Esophagus squamous epithelium (tissue), 5 donors: Measurements from ENCODE around the gene IL19. TPM values are rescaled to one million over a fixed set of nuclear protein-coding genes. Genes with fewer than 3 reads are reported as not detected.

ENCODE experiments used
- DNase-seq: peaks from one replicate; lab custom pipeline; 2025; lab: John Stamatoyannopoulos, UW
- H3K27ac ChIP-seq, 4 donors: fragments of 200-600 bp; sonication (generic); one replicate each; pipeline ENCODE4 v1.5.1; 2016 to 2019; ENCODE audit warnings: mild to moderate bottlenecking in 1 of 4
- H3K27me3 ChIP-seq, 4 donors: fragments of 200-600 bp; sonication (generic); 1 replicate in 3 of 4; 2 replicates in 1 of 4; pipeline versions ENCODE4 v1.5.1 to v1.6.0; 2017 to 2021; ENCODE audit warnings: antibody characterized with exemption in 1 of 4
- H3K36me3 ChIP-seq, 3 donors: fragments of 200-600 bp; sonication (generic); one replicate each; pipeline ENCODE4 v1.5.1; 2016 to 2019
- H3K4me1 ChIP-seq, 3 donors: fragments of 200-600 bp; sonication (generic); one replicate each; pipeline ENCODE4 v1.5.1; 2017 to 2019
- H3K4me3 ChIP-seq, 4 donors: fragments of 200-600 bp; sonication (generic); 1 replicate in 3 of 4; 2 replicates in 1 of 4; pipeline ENCODE4 v1.5.1; 2016 to 2019; ENCODE audit warnings: mild to moderate bottlenecking in 2 of 4, moderate library complexity in 1 of 4
- H3K9me3 ChIP-seq, 3 donors: fragments of 200-600 bp; sonication (generic); one replicate each; pipeline ENCODE4 v1.5.1; 2016 to 2019
- CTCF ChIP-seq, 6 experiments: fragments of 450-650 bp in 4 of 6; fragments of 200-600 bp in 2 of 6; sonication (generic) in 2 of 6; IDR thresholded peaks; one replicate each; pipeline ENCODE4 v1.5.1; 2016 to 2019; ENCODE audit warnings: antibody characterized with exemption in 6 of 6, mild to moderate bottlenecking in 4 of 6, moderate library complexity in 4 of 6
- POLR2A ChIP-seq, 4 donors: fragments of 450-650 bp; IDR thresholded peaks; one replicate each; pipeline ENCODE4 v1.6.1; 2017; ENCODE audit warnings: antibody characterized with exemption in 4 of 4, mild to moderate bottlenecking in 4 of 4, moderate library complexity in 3 of 4
- WGBS, 2 donors: methylation state at CpG; one replicate each; pipeline ENCODE4 v1.1.5; 2018; 5-methylcytosine and 5-hydroxymethylcytosine counted together
- intact Hi-C: fragments of 100-400 bp; cut with DNase I; formaldehyde crosslinking; loops from one replicate; pipeline ENCODE4 v1.15.0; 2022
- total RNA-seq, 4 donors: library from RNA; depleted of rRNA; stranded (reverse); fragments of >200 nt; gene quantifications; one replicate each; pipeline ENCODE4 v1.1.0, GENCODE V29; 2016
- donor health status: DM: yes; HTN: yes; CAD: no.

Gene IL19
- total RNA-seq, 4 donors from 2014 or later: 0.23 to 16.8 (median 16.3) TPM; not detected in 1

- H3K36me3 ChIP-seq: no peaks in the 10 kb centered on the region
- no peak overlapping the region for H3K4me3 ChIP-seq
- H3K9me3 ChIP-seq: no peaks in the 10 kb centered on the region
- H3K27me3 ChIP-seq: peaks cover 0 to under 1% (median 0%) of the 10 kb centered on the region in 4 donors
- intact Hi-C loops: no loop called here
- TF ChIP-seq POLR2A (IDR thresholded peaks at IDR 0.05) (no peak), CTCF (IDR thresholded peaks at IDR 0.05) (no peak)
- H3K4me1 ChIP-seq: peaks cover 0 to 1% (median 0%) of the 10 kb centered on the region in 3 donors
- no peak overlapping the region for H3K27ac ChIP-seq
- DNase-seq: no peak
- 80 to 83% methylated on average over 8 to 12 of the region's 16 CpGs for WGBS, 2 donors
Measured at GRCh38 chr1:206792939-206793607, 22.5 kb downstream of the IL19 start.

- TF ChIP-seq CTCF (IDR thresholded peaks at IDR 0.05): no peak
- no peak for TF ChIP-seq POLR2A (IDR thresholded peaks at IDR 0.05)
- H3K4me3 ChIP-seq: no peak overlapping the region
- peaks cover 0 to 6% (median 0%) of the 10 kb centered on the region in 4 donors for H3K27me3 ChIP-seq
- H3K9me3 ChIP-seq: no peaks in the 10 kb centered on the region
- 50 to 52% methylated on average over 7 of the region's 7 CpGs for WGBS, 2 donors
- DNase-seq: no peak
- intact Hi-C loops: no loop called here
- peaks cover 0 to 5% (median 0%) of the 10 kb centered on the region in 3 donors for H3K4me1 ChIP-seq
- H3K27ac ChIP-seq: no peak overlapping the region
- no peaks in the 10 kb centered on the region for H3K36me3 ChIP-seq
Measured at GRCh38 chr1:206793620-206794019, 23.0 kb downstream of the IL19 start.

- WGBS, 2 donors: 84 to 87% methylated on average over 11 of the region's 11 CpGs
- Histone ChIP-seq H3K36me3 (no peaks in the 10 kb centered on the region), H3K4me3 (no peak overlapping the region), H3K4me1 (peaks cover 0 to 5% (median 0%) of the 10 kb centered on the region in 3 donors), H3K27me3 (peaks cover 0 to 14% (median 0%) of the 10 kb centered on the region in 4 donors), H3K27ac (no peak overlapping the region), H3K9me3 (no peaks in the 10 kb centered on the region)
- TF ChIP-seq POLR2A (IDR thresholded peaks at IDR 0.05) (no peak), CTCF (IDR thresholded peaks at IDR 0.05) (no peak)
- DNase-seq: no peak
- intact Hi-C loops: no loop called here
Measured at GRCh38 chr1:206794294-206794908, 23.8 kb downstream of the IL19 start.

- TF ChIP-seq CTCF (IDR thresholded peaks at IDR 0.05): no peak
- TF ChIP-seq POLR2A (IDR thresholded peaks at IDR 0.05): no peak
- Histone ChIP-seq H3K27ac (peak overlapping the region in 2 of 4 donors; percentile 17 to 26), H3K36me3 (no peaks in the 10 kb centered on the region), H3K27me3 (peaks cover 0 to 16% (median 0%) of the 10 kb centered on the region in 4 donors), H3K4me3 (no peak overlapping the region), H3K9me3 (no peaks in the 10 kb centered on the region), H3K4me1 (peaks cover 0 to 5% (median 0%) of the 10 kb centered on the region in 3 donors)
- WGBS, 2 donors: 85 to 91% methylated on average over 3 of the region's 3 CpGs
- DNase-seq: no peak
- intact Hi-C loops: no loop called here
Measured at GRCh38 chr1:206796116-206796515, 25.5 kb downstream of the IL19 start.

GRCh38 chr1:206796981-206797402, 26.4 kb downstream of the IL19 start:
- Histone ChIP-seq H3K27me3 (peaks cover 0 to 16% (median 0%) of the 10 kb centered on the region in 4 donors), H3K36me3 (no peaks in the 10 kb centered on the region), H3K4me3 (no peak overlapping the region), H3K27ac (peak overlapping the region in 2 of 4 donors; percentile 17 to 26), H3K9me3 (no peaks in the 10 kb centered on the region), H3K4me1 (peaks cover 0 to 5% (median 0%) of the 10 kb centered on the region in 3 donors)
- intact Hi-C loops: no loop called here
- TF ChIP-seq POLR2A (IDR thresholded peaks at IDR 0.05) (no peak), CTCF (IDR thresholded peaks at IDR 0.05) (no peak)
- 68 to 84% methylated on average over 8 of the region's 8 CpGs for WGBS, 2 donors
- DNase-seq: no peak
